Naive thymus-derived CD4-positive, alpha-beta T cell (primary cell): ENCODE results near the gene SERTAD2. TPM values are rescaled to one million over a fixed set of nuclear protein-coding genes. Genes with fewer than 3 reads are reported as not detected.
A peak's percentile ranks its signal among the peaks of the same experiment; 100 is the strongest.

ENCODE experiments used
- ATAC-seq: fragments of 150-1000 bp; cut with Tn5 transposase; 2 replicates; pipeline ENCODE4 v1.10.0; 2021; ENCODE audit warnings: mild to moderate bottlenecking, moderate library complexity
- CTCF ChIA-PET: fragments of 350-600 bp; sonication (Branson Sonifier 250); formaldehyde crosslinking; loops from one replicate; lab custom pipeline; 2021; ENCODE audit warnings: antibody characterized with exemption; lab: Charles Lee
- POLR2A ChIA-PET: fragments of 350-600 bp; sonication (Branson Sonifier 250); formaldehyde crosslinking; loops from one replicate; lab custom pipeline; 2021; ENCODE audit warnings: antibody characterized with exemption, inconsistent platforms; lab: Charles Lee
- DNase-seq, 9 donors: peaks; one replicate each; pipeline versions ENCODE4 v3.0.0 to v3.0.0-alpha.2; 2020 to 2022; ENCODE audit warnings: mixed read lengths in 1 of 9
- H3K27ac ChIP-seq: one replicate; pipeline ENCODE4 v1.7.0; 2013; ENCODE audit warnings: mild to moderate bottlenecking, low read depth, low read length, moderate library complexity
- H3K27me3 ChIP-seq, 2 donors: one replicate each; pipeline ENCODE4 v1.7.0; 2013; ENCODE audit warnings: low read length in 2 of 2, mild to moderate bottlenecking in 2 of 2, moderate library complexity in 2 of 2; ENCODE audit not compliant: control insufficient read depth in 2 of 2, insufficient read depth in 2 of 2
- H3K36me3 ChIP-seq, 3 experiments: 1 replicate in 2 of 3; 2 replicates in 1 of 3; pipeline ENCODE4 v1.7.0; 2013; ENCODE audit warnings: low read length in 3 of 3, mild to moderate bottlenecking in 3 of 3, moderate library complexity in 1 of 3; ENCODE audit not compliant: insufficient read depth in 3 of 3, control insufficient read depth in 2 of 3
- H3K4me1 ChIP-seq, 2 donors: one replicate each; pipeline ENCODE4 v1.7.0; 2013; ENCODE audit warnings: low read length in 2 of 2, mild to moderate bottlenecking in 2 of 2, moderate library complexity in 1 of 2; ENCODE audit not compliant: control insufficient read depth in 2 of 2, insufficient read depth in 2 of 2
- H3K4me3 ChIP-seq: 2 replicates; pipeline ENCODE4 v1.7.0; 2013; ENCODE audit warnings: mild to moderate bottlenecking, low read length
- H3K9me3 ChIP-seq, 3 experiments: 1 replicate in 2 of 3; 2 replicates in 1 of 3; pipeline ENCODE4 v1.7.0; 2013; ENCODE audit warnings: low read length in 3 of 3; ENCODE audit not compliant: control insufficient read depth in 2 of 3
- H3K27ac Mint-ChIP-seq, 9 donors: one replicate each; pipeline ENCODE4 v1.8.0; 2020 to 2022; ENCODE audit warnings: mixed read lengths in 9 of 9, mild to moderate bottlenecking in 8 of 9, moderate library complexity in 5 of 9, inconsistent platforms in 2 of 9
- H3K27me3 Mint-ChIP-seq, 5 donors: one replicate each; pipeline ENCODE4 v1.8.0; 2021 to 2022; ENCODE audit warnings: mixed read lengths in 5 of 5, mild to moderate bottlenecking in 1 of 5
- H3K36me3 Mint-ChIP-seq, 5 donors: one replicate each; pipeline ENCODE4 v1.8.0; 2020 to 2022; ENCODE audit warnings: mixed read lengths in 5 of 5, mild to moderate bottlenecking in 3 of 5, inconsistent platforms in 1 of 5
- H3K4me1 Mint-ChIP-seq, 7 donors: one replicate each; pipeline ENCODE4 v1.8.0; 2020 to 2022; ENCODE audit warnings: mixed read lengths in 7 of 7, mild to moderate bottlenecking in 3 of 7, inconsistent platforms in 1 of 7
- H3K4me3 Mint-ChIP-seq, 10 donors: one replicate each; pipeline ENCODE4 v1.8.0; 2020 to 2022; ENCODE audit warnings: mild to moderate bottlenecking in 10 of 10, mixed read lengths in 10 of 10, moderate library complexity in 6 of 10, inconsistent platforms in 2 of 10
- H3K9me3 Mint-ChIP-seq, 11 donors: one replicate each; pipeline ENCODE4 v1.8.0; 2020 to 2022; ENCODE audit warnings: mixed read lengths in 11 of 11, mild to moderate bottlenecking in 4 of 11, inconsistent platforms in 1 of 11, moderate library complexity in 1 of 11
- intact Hi-C, 2 donors: fragments of 100-400 bp; cut with micrococcal nuclease; formaldehyde crosslinking; loops; one replicate each; pipeline ENCODE4 v1.15.1; 2023
- polyA plus RNA-seq, 2 donors: library from polyadenylated mRNA; unstranded; fragments of 300-500 nt; fragmentation: Illumina TruSeq; gene quantifications; one replicate each; pipeline ENCODE4 v1.2.3, GENCODE V29; 2021
- total RNA-seq, 6 experiments: library from RNA in 5 of 6; stranded (reverse) in 5 of 6; gene quantifications; 1 replicate in 5 of 6; 2 replicates in 1 of 6; pipeline ENCODE4 v1.2.3 and lab custom pipeline; 2021 to 2026

The SERTAD2 gene
- total and polyA plus RNA-seq, 7 experiments from 2014 or later: 5.2 to 43.8 (median 35.0) TPM

DNA sequence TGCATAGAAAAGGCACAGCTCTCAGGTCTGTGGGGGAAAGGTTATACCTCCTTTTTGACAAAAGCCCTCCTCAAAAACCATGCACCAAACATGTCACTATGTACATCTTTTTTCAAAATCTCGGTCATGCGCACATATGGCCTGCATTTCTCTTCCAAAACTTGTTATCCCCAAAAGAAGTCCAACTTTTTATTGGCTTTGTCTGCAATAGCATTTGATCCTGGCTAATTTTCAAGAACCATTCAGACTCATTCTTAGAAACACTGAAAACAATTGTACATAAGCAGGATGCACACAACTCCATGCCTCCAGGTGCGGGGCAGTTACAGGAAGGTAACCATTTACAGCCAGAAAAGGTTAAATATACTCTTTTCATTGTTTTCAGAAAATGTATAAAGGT, 21.9 kb downstream of the SERTAD2 start:
- Histone ChIP-seq H3K27me3 (no peaks in the 10 kb centered on the region), H3K36me3 (peaks cover 0 to 40% (median 7%) of the 10 kb centered on the region in 3 experiments), H3K4me1 (peaks cover 0 to 8% of the 10 kb centered on the region in 2 donors), H3K27ac (no peak overlapping the region), H3K9me3 (no peaks in the 10 kb centered on the region), H3K4me3 (no peak overlapping the region)
- peaks cover 14 to 25% (median 19%) of the 10 kb centered on the region in 7 donors for H3K4me1 Mint-ChIP-seq
- H3K4me3 Mint-ChIP-seq: no peak overlapping the region
- CTCF ChIA-PET: interaction anchor here (0.6 to 1.6 kb wide), 3 partner anchors 21 to 108 kb away, joined by 3 to 4 read pairs (median 3); partner anchors contain the start of gene AFTPH
- H3K9me3 Mint-ChIP-seq: no peaks in the 10 kb centered on the region
- intact Hi-C loops: no loop called here
- peaks cover 10 to 26% (median 11%) of the 10 kb centered on the region in 5 donors for H3K36me3 Mint-ChIP-seq
- no peak overlapping the region for H3K27ac Mint-ChIP-seq
- DNase-seq (no peak), ATAC-seq (no peak)
- no peaks in the 10 kb centered on the region for H3K27me3 Mint-ChIP-seq
- POLR2A ChIA-PET: no interaction called here

GRCh38 chr2:64630752-64631151, 23.0 kb downstream of the SERTAD2 start:
- Mint-ChIP-seq H3K4me3 (no peak overlapping the region), H3K4me1 (peaks cover 4 to 15% (median 11%) of the 10 kb centered on the region in 7 donors), H3K27ac (peak overlapping the region in 5 of 9 donors; percentile 9 to 63 (median 47)), H3K9me3 (no peaks in the 10 kb centered on the region), H3K27me3 (no peaks in the 10 kb centered on the region), H3K36me3 (peaks cover 6 to 20% (median 8%) of the 10 kb centered on the region in 5 donors)
- ChIA-PET POLR2A (no interaction called here), CTCF (interaction anchor here (1.7 kb wide), 1 partner anchor 14 kb away, joined by 3 read pairs; no protein-coding TSS in a partner anchor)
- Histone ChIP-seq H3K27ac (no peak overlapping the region), H3K9me3 (no peaks in the 10 kb centered on the region), H3K4me3 (no peak overlapping the region), H3K4me1 (no peaks in the 10 kb centered on the region), H3K36me3 (peaks cover 0 to 32% (median 7%) of the 10 kb centered on the region in 3 experiments), H3K27me3 (no peaks in the 10 kb centered on the region)
- ATAC-seq: no peak
- intact Hi-C loops: no loop called here
- no peak for DNase-seq

- H3K27ac ChIP-seq: no peak overlapping the region
- no peak overlapping the region for H3K27ac Mint-ChIP-seq
Observed at GRCh38 chr2:64629875-64630274, 23.8 kb downstream of the SERTAD2 start.

GRCh38 chr2:64629329-64629781, 24.4 kb downstream of the SERTAD2 start:
- Histone ChIP-seq H3K36me3 (peaks cover 0 to 22% (median 2%) of the 10 kb centered on the region in 3 experiments), H3K27me3 (no peaks in the 10 kb centered on the region), H3K4me1 (no peaks in the 10 kb centered on the region), H3K9me3 (no peaks in the 10 kb centered on the region), H3K27ac (no peak overlapping the region), H3K4me3 (no peak overlapping the region)
- H3K27ac Mint-ChIP-seq: peak overlapping the region in 2 of 9 donors; percentile 10 to 47
- H3K4me1 Mint-ChIP-seq: peaks cover 0 to 9% (median 5%) of the 10 kb centered on the region in 7 donors
- ChIA-PET POLR2A (interaction anchor here (1.3 kb wide), 1 partner anchor 21 kb away, joined by 4 read pairs; no protein-coding TSS in a partner anchor), CTCF (interaction anchor here (0.6 to 1.7 kb wide), 2 partner anchors 12 to 20 kb away, joined by 3 read pairs; no protein-coding TSS in a partner anchor)
- H3K9me3 Mint-ChIP-seq: no peaks in the 10 kb centered on the region
- intact Hi-C loops: no loop called here
- DNase-seq (no peak), ATAC-seq (no peak)
- no peak overlapping the region for H3K4me3 Mint-ChIP-seq
- no peaks in the 10 kb centered on the region for H3K27me3 Mint-ChIP-seq
- peaks cover 3 to 17% (median 5%) of the 10 kb centered on the region in 5 donors for H3K36me3 Mint-ChIP-seq

More at GRCh38 chr2:64629875-64630274, 23.8 kb downstream of the SERTAD2 start:
- no peak for DNase-seq
- no peak overlapping the region for H3K4me3 Mint-ChIP-seq
- peaks cover 0 to 26% (median 5%) of the 10 kb centered on the region in 3 experiments for H3K36me3 ChIP-seq
- ChIA-PET CTCF (interaction anchor here (1.7 kb wide), 1 partner anchor 13 kb away, joined by 3 read pairs; no protein-coding TSS in a partner anchor), POLR2A (no interaction called here)
- intact Hi-C loops: no loop called here
- no peak for ATAC-seq
- H3K4me1 ChIP-seq: no peaks in the 10 kb centered on the region
- H3K4me1 Mint-ChIP-seq: peaks cover 0 to 10% (median 7%) of the 10 kb centered on the region in 7 donors
- no peaks in the 10 kb centered on the region for H3K9me3 Mint-ChIP-seq
- peaks cover 3 to 17% (median 5%) of the 10 kb centered on the region in 5 donors for H3K36me3 Mint-ChIP-seq
- H3K27me3 ChIP-seq: no peaks in the 10 kb centered on the region
- no peaks in the 10 kb centered on the region for H3K9me3 ChIP-seq
- no peaks in the 10 kb centered on the region for H3K27me3 Mint-ChIP-seq
- no peak overlapping the region for H3K4me3 ChIP-seq

GRCh38 chr2:64627860-64628841, 25.6 kb downstream of the SERTAD2 start:
- Mint-ChIP-seq H3K4me3 (no peak overlapping the region), H3K27me3 (no peaks in the 10 kb centered on the region), H3K36me3 (peaks cover 0 to 13% (median 0%) of the 10 kb centered on the region in 5 donors), H3K9me3 (peaks cover 0 to under 1% (median 0%) of the 10 kb centered on the region in 11 donors), H3K27ac (peak overlapping the region in 2 of 9 donors; percentile 47 to 72), H3K4me1 (peaks cover 0 to 7% (median 3%) of the 10 kb centered on the region in 7 donors)
- DNase-seq: no peak
- ATAC-seq: no peak
- Histone ChIP-seq H3K36me3 (peaks cover 0 to 12% (median 0%) of the 10 kb centered on the region in 3 experiments), H3K4me3 (no peak overlapping the region), H3K9me3 (no peaks in the 10 kb centered on the region), H3K27ac (no peak overlapping the region), H3K27me3 (no peaks in the 10 kb centered on the region), H3K4me1 (no peaks in the 10 kb centered on the region)
- CTCF ChIA-PET: interaction anchor here (0.6 to 1.1 kb wide), 3 partner anchors 16 to 25 kb away, joined by 3 read pairs; no protein-coding TSS in a partner anchor
- intact Hi-C loops: no loop called here
- POLR2A ChIA-PET: interaction anchor here (1.3 kb wide), 1 partner anchor 20 kb away, joined by 4 read pairs; no protein-coding TSS in a partner anchor

DNA sequence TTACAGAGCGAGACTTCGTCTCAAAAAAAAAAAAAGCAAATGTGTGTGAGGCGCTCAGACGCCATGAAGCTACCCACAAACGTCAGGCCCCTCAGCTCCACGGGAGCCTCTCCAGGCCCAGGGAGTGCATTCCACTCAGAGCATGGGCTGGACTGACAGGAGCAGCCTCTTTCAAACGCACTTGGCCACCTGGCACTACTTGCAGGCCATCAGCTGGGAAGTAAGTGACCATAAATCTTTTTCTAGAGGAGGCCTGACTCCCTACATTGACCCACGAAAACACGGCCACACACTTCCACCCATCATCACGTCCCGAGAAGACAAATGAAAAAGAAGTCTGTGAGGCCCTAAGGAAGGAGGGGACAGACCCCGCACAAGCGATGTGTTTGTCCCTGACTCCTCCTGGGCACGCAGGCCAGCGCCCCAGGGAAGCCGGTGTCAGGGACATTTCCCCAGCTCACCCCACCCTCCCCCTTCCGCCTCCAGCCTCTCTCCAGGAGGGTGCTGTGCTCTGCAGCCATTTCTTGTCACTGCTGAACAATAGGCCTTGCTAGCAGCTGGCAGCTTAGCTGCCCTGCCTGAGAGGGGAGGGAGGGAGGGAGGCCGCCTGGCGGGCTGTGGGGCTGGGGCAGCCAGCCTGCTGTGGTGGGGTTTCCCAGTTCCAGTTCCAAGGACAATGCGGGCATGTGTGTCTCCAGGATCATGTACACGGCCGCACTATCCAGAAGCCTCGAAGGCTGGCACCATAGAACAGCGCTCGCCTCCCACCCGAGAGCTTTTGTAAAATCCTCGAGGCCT, 26.6 kb downstream of the SERTAD2 start:
- ATAC-seq: no peak
- no peak overlapping the region for H3K27ac ChIP-seq
- Mint-ChIP-seq H3K27ac (no peak overlapping the region), H3K4me3 (no peak overlapping the region), H3K4me1 (peaks cover 0 to 6% (median 0%) of the 10 kb centered on the region in 7 donors), H3K36me3 (peaks cover 0 to 10% (median 0%) of the 10 kb centered on the region in 5 donors), H3K9me3 (peaks cover 0 to 2% (median 0%) of the 10 kb centered on the region in 11 donors), H3K27me3 (peaks cover 0 to 3% (median 0%) of the 10 kb centered on the region in 5 donors)
- H3K27me3 ChIP-seq: no peaks in the 10 kb centered on the region
- ChIA-PET CTCF (interaction anchor here (0.6 to 0.8 kb wide), 3 partner anchors 26 to 116 kb away, joined by 3 to 6 read pairs (median 3); no protein-coding TSS in a partner anchor), POLR2A (no interaction called here)
- H3K36me3 ChIP-seq: peaks cover 0 to 8% (median 0%) of the 10 kb centered on the region in 3 experiments
- no peak for DNase-seq
- intact Hi-C loops: no loop called here
- H3K4me3 ChIP-seq: no peak overlapping the region
- H3K4me1 ChIP-seq: no peaks in the 10 kb centered on the region
- no peaks in the 10 kb centered on the region for H3K9me3 ChIP-seq
